Measurements from ENCODE around the gene PPFIA1.

GRCh38 chr11:70250876-70251658, 19.4 kb upstream of the PPFIA1 start:
- TF ChIP-seq CTCF (conservative IDR thresholded peaks at IDR 0.05; ENCODE audit: low read length) (no peak), EZH2phosphoT487 (IDR thresholded peaks at IDR 0.05; ENCODE audit: borderline replicate concordance, low read depth, low read length) (no peak)
